ENCODE measurements around the gene TMEM256.

- no peak for TF ChIP-seq POLR2AphosphoS5 (IDR thresholded peaks at IDR 0.05; ENCODE audit: low read depth, low read length)
- TF ChIP-seq FOXP2 (optimal IDR thresholded peaks at IDR 0.05; ENCODE audit: borderline replicate concordance, extremely low read depth, extremely low read length, insufficient read depth): no peak
- TF ChIP-seq REST (IDR thresholded peaks at IDR 0.05; ENCODE audit: insufficient read depth in 1 of 2, low read depth in 2 of 2, low read length in 2 of 2): no peak
Measured at GRCh38 chr17:7369825-7370224, 34.1 kb downstream of the TMEM256 start.
